GM12874 (cell line): ENCODE measurements around the gene PFKFB3.

Experiments
- TF ChIP-seq, protein P1 (sequence below): IDR thresholded peaks from 2 replicates; pipeline ENCODE4 v1.5.1; 2011; ENCODE audit warnings: low read depth, mild to moderate bottlenecking, control low read depth, low read length, moderate library complexity; ENCODE audit not compliant: insufficient read depth

The PFKFB3 gene

DNA sequence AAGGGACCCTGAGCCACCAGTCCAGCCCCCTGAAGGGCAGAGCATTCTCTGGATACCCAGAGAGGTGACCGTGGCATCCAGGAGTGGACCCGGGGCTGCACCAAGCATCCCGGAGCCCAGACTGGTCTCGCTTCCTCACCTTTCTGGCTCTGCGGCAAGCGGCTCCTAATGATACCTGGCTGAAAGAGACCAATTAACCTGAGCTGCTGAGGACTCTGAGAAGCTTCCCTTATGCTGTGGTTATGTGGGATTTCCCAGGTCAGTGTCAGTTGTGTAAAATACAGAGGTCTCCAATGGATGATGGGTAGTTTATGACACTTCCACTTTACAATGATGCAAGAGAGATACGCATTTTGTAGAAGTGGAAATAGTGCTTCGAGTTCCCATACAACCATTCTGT, 51.5 kb downstream of the PFKFB3 start:
- TF ChIP-seq, protein P1, sequence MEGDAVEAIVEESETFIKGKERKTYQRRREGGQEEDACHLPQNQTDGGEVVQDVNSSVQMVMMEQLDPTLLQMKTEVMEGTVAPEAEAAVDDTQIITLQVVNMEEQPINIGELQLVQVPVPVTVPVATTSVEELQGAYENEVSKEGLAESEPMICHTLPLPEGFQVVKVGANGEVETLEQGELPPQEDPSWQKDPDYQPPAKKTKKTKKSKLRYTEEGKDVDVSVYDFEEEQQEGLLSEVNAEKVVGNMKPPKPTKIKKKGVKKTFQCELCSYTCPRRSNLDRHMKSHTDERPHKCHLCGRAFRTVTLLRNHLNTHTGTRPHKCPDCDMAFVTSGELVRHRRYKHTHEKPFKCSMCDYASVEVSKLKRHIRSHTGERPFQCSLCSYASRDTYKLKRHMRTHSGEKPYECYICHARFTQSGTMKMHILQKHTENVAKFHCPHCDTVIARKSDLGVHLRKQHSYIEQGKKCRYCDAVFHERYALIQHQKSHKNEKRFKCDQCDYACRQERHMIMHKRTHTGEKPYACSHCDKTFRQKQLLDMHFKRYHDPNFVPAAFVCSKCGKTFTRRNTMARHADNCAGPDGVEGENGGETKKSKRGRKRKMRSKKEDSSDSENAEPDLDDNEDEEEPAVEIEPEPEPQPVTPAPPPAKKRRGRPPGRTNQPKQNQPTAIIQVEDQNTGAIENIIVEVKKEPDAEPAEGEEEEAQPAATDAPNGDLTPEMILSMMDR: no peak

DNA sequence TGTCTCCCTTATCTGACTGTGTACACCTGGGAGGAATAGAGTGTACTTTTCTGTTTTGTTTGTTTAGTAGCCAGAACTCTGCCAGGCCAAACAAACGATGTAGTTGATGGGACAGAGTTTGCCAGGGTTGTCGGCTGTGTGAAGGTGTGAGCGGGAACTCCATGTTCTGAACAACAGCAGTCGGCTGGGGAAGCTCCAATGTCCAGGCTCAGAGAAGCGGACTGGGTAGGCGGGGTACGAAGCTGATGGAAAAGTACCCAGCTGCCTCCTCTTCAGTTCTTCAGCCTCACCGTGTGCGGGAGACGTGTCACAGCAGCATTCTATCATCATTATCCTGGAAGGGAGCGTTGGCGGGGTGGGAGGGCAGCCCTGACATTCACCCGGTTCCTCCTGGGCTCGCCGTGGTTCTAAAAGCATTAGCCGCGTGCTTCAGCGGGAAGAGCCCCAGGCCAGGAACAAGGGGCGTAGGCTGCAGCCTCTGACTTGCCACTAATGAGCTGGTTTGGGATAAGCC, 52.9 kb downstream of the PFKFB3 start:
- TF ChIP-seq, protein P1: no peak

DNA sequence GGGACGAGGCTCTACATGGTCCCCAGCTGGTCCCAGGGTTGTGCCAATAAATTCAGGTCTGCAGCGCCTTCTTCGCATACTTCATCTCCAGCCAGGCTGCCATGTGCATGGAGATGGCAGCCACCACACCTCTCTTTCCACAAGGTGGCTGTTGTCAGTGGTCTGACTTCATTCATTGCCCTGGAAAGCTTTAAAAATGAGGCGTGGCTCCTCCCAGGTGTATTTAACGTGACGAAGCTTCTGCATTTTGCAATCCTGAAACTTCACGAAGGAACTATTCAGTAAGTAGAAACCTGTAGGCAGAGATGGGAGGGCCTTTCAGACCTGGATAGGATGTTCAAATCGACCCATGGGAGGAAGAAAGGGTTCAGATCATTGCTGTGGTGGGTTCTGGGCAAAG, 53.7 kb downstream of the PFKFB3 start:
- TF ChIP-seq, protein P1: no peak

DNA sequence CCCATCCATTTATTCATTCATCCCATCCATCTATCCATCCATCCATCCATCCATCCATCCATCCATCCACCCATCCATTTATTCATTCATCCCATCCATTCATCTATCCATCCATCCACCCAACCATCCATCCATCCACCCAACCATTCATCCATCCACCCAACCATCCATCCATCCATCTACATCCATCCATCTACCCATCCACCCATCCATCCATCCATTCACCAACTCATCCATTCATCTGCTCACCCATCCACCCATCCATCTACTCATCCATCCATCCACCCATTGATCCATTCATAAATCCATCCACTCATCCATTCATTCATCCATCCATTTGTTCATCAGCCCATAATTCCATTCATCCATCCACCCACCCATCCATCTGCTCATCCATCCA, 56.4 kb downstream of the PFKFB3 start:
- TF ChIP-seq, protein P1: no peak

DNA sequence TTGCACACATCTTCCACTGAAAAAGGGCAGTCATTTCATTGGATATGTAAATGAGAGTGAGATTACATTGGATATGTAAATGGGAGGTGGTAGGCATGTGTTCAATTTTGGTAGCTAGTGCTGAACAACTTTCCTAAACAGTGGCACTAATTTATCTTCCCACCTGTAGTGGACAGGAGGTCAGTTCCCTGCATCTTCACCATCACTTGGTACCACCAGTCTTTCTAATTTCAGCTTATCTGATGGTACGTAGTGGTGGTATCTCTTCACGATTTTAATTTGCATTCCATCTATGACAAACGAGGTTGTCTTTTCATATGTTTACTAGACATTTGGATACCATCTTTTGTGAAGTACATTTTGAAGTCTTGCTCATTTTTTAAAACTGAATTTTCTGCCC, 58.1 kb downstream of the PFKFB3 start:
- TF ChIP-seq, protein P1: no peak

DNA sequence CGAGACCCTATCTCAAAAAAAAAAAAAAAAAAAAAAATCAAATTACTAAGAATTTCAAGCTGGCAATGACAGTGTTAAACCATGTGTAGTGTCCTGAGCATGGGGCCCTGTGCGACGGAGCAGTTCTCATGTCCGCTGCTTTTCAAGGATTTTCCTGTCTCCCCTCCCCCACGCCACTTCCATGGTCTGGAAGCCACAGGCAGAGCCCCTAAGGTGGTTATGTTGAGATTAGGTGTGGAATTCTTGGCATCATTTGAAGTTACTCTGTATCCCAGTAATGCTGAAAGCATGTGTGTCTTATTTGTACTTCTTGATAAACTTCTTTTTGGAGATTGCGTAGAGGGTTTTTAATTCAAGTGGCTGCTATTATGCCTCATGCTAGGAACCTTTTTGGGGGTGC, 65.2 kb downstream of the PFKFB3 start:
- TF ChIP-seq, protein P1: no peak

DNA sequence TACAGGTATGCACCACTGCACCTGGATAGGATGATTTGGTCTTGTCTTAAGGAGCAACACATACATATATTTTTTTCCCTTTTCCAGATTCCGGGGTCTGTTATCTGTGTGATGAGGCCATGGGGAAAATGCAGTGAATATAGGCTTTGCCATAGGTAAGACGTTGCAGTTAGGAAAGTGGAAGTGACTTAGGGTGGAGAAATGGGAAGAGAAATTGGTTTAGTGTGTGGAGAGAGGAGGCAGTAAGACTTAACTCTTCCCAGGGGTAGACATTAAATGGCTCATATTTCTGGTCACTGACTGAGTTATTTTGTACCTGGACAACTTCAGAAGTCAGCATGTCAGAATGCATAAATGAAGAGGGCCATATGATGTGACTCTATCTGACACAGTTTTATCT, 66.7 kb downstream of the PFKFB3 start:
- TF ChIP-seq, protein P1: no peak
